LoVo (cell line): ENCODE data around the gene PRKAR1B.
A peak's percentile ranks its signal among the peaks of the same experiment; 100 is the strongest.

Experiments used
- DNase-seq: peaks from one replicate; pipeline ENCODE4 v3.0.0-alpha.2; 2016; ENCODE audit warnings: low spot score

Gene PRKAR1B

GRCh38 chr7:509426-510130, 217.5 kb downstream of the PRKAR1B start:
- DNase-seq = no peak

GRCh38 chr7:508461-509170, 218.5 kb downstream of the PRKAR1B start:
- no peak for DNase-seq

GRCh38 chr7:507623-508300, 219.3 kb downstream of the PRKAR1B start:
- DNase-seq = no peak

GRCh38 chr7:506921-507622, 220.0 kb downstream of the PRKAR1B start:
- DNase-seq = no peak

GRCh38 chr7:506391-506831, 220.7 kb downstream of the PRKAR1B start:
- DNase-seq = no peak

- no peak for DNase-seq
Observed at GRCh38 chr7:505171-505570, 221.9 kb downstream of the PRKAR1B start.

GRCh38 chr7:504221-505111, 222.6 kb downstream of the PRKAR1B start:
- no peak for DNase-seq

GRCh38 chr7:503575-504111, 223.4 kb downstream of the PRKAR1B start:
- DNase-seq = peak; percentile 95

GRCh38 chr7:502296-502695, 224.8 kb downstream of the PRKAR1B start:
- DNase-seq = no peak

- no peak for DNase-seq
Observed at GRCh38 chr7:501526-501925, 225.6 kb downstream of the PRKAR1B start.

GRCh38 chr7:500521-501420, 226.3 kb downstream of the PRKAR1B start:
- DNase-seq = no peak

- no peak for DNase-seq
Observed at GRCh38 chr7:499853-500485, 227.1 kb downstream of the PRKAR1B start.
